GM21529 (cell line): ENCODE data around the gene MYL11.

Experiments used
- ATAC-seq: cut with Tn5 transposase; IDR thresholded peaks from one replicate; pipeline ENCODE4 v1.9.1; 2021; ENCODE audit not compliant: unreplicated experiment

The MYL11 gene

GRCh38 chr16:30416624-30417528 lies 42.3 kb downstream of the MYL11 start:
- peak; percentile 16 for ATAC-seq

DNA sequence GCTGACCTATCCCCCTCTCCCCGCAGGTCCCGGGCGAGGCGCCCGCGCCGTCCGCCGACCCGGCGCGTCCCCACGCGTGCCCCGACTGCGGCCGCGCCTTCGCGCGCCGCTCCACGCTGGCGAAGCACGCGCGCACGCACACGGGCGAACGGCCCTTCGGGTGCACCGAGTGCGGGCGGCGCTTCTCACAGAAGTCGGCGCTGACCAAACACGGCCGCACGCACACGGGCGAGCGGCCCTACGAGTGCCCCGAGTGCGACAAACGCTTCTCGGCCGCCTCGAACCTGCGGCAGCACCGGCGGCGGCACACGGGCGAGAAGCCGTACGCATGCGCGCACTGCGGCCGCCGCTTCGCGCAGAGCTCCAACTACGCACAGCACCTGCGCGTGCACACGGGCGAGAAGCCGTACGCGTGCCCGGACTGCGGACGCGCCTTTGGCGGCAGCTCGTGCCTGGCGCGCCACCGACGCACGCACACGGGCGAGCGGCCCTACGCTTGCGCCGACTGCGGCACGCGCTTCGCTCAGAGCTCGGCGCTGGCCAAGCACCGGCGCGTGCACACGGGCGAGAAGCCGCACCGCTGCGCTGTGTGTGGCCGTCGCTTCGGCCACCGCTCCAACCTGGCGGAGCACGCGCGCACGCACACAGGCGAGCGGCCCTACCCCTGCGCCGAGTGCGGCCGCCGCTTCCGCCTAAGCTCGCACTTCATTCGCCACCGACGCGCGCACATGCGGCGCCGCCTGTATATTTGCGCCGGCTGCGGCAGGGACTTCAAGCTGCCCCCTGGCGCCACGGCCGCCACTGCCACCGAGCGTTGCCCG lies 43.1 kb downstream of the MYL11 start:
- ATAC-seq = peak; percentile 72

DNA sequence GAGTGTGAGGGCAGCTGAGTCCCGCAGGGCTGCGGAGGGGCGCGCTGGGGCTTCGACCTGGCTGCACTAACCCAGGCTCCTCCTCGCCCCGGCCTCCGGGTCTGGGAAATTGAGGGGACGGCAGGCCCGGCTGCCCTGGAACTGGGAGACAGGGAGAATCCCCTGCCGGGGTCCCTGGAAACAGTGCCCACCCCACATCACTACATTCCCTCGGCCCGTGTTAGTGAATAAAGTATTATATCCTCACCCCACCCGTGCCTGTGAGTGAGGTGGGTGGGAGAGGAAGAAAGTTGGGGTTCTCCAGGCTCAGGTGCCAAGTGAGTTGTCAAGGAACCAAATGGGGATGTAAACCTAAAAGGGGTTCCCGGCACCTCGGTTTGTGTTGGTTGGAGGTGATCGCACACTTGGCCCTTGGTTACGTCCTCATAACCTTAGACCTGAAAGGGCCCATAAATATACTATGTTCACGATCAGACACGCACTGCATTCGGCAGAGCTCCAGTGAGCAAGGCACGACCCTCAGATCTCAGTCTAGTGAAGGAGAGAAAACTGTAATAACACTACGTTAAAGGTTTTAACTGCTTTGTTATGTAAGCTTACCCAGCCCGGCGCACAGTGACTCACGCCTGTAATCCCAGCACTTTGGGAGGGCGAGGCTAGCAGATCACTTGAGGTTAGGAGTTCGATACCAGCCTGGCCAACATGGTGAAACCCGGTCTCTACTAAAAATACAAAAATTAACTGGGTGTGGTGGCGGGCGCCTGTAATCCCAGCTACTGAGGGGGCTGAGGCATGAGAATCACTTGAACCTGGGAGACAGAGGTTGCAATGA lies 44.0 kb downstream of the MYL11 start:
- ATAC-seq = no peak

DNA sequence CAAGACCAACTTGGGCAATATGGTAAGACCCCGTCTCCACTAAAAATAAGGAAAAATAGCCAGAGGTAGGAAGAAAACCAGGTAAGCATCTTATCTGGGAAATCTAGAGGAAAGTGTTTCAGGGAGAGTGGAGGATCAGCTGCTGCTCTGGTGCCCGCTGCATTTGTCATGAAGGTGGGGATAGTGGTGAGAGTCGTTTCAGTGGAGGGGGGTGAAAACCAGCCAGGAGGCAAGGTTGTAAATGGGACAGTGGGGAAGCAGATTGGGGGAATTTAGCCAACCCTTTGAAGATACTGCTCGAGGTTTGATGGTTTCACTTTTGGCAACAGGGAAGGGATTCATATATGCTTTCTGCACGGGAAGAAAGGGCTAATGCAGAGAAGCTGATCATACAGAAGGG lies 46.4 kb downstream of the MYL11 start:
- ATAC-seq = no peak
